Neural cell (in vitro differentiated cells): ENCODE results near the gene LDLRAD4. TPM values are rescaled to one million over a fixed set of nuclear protein-coding genes. Genes with fewer than 3 reads are reported as not detected.

Source experiments
- H2AFZ ChIP-seq: fragments of 200-600, 300-800 bp; sonication (generic), shearing (Covaris generic); 2 replicates; pipeline ENCODE4 v1.6.0; 2014; ENCODE audit warnings: low read depth, mild to moderate bottlenecking, antibody characterized with exemption, low read length, moderate library complexity
- H3F3A ChIP-seq: fragments of 200-600 bp; shearing (Covaris generic); 2 replicates; pipeline ENCODE4 v1.6.1; 2016; ENCODE audit warnings: mild to moderate bottlenecking, moderate library complexity, mixed read lengths, antibody characterized with exemption, low read length; ENCODE audit not compliant: insufficient read depth, poor library complexity, severe bottlenecking
- H3K27ac ChIP-seq: fragments of 200-600, 300-800 bp; sonication (generic), shearing (Covaris generic); 2 replicates; pipeline ENCODE4 v1.5.1; 2014; ENCODE audit warnings: mild to moderate bottlenecking, low read length, moderate library complexity
- H3K27me3 ChIP-seq: fragments of 300-800, 200-600 bp; sonication (generic), shearing (Covaris generic); 2 replicates; pipeline ENCODE4 v1.6.0; 2014; ENCODE audit warnings: mild to moderate bottlenecking, low read depth, low read length, moderate library complexity; ENCODE audit not compliant: insufficient read depth
- H3K36me3 ChIP-seq: fragments of 300-800, 200-600 bp; sonication (generic), shearing (Covaris generic); 2 replicates; pipeline ENCODE4 v1.5.1; 2014; ENCODE audit warnings: mild to moderate bottlenecking, antibody characterized with exemption, low read length, moderate library complexity; ENCODE audit not compliant: insufficient read depth
- H3K4me2 ChIP-seq: fragments of 300-800, 200-600 bp; sonication (generic), shearing (Covaris generic); 2 replicates; pipeline ENCODE4 v1.6.0; 2014; ENCODE audit warnings: mild to moderate bottlenecking, low read length
- H3K4me3 ChIP-seq: fragments of 300-800, 200-600 bp; sonication (generic), shearing (Covaris generic); 2 replicates; pipeline ENCODE4 v1.5.1; 2014; ENCODE audit warnings: mild to moderate bottlenecking, low read length, moderate library complexity
- H3K79me2 ChIP-seq: fragments of 200-600 bp; shearing (Covaris generic); replicated peaks from 2 replicates; pipeline ENCODE4 v1.6.0; 2014; ENCODE audit warnings: mild to moderate bottlenecking, low read length, moderate library complexity; ENCODE audit not compliant: insufficient read depth
- H3K9ac ChIP-seq: fragments of 300-800, 200-600 bp; sonication (generic), shearing (Covaris generic); 2 replicates; pipeline ENCODE4 v1.6.1; 2016; ENCODE audit warnings: mild to moderate bottlenecking, low read length, mixed read lengths
- H3K9me2 ChIP-seq: fragments of 200-600 bp; shearing (Covaris generic); 2 replicates; pipeline ENCODE4 v1.6.1; 2016; ENCODE audit warnings: mild to moderate bottlenecking, low read length, mixed read lengths; ENCODE audit not compliant: insufficient read depth
- H3K9me3 ChIP-seq: fragments of 200-600, 300-800 bp; sonication (generic), shearing (Covaris generic); 2 replicates; pipeline ENCODE4 v1.6.1; 2016; ENCODE audit warnings: mild to moderate bottlenecking, mixed run types, low read length, moderate library complexity, mixed read lengths
- H4K20me1 ChIP-seq: fragments of 200-600 bp; shearing (Covaris generic); 2 replicates; pipeline ENCODE4 v1.6.1; 2016; ENCODE audit warnings: mild to moderate bottlenecking, mixed run types; ENCODE audit not compliant: insufficient read depth
- EZH2 ChIP-seq: fragments of 200-600, 300-800 bp; shearing (Covaris generic), sonication (generic); IDR thresholded peaks from 2 replicates; pipeline ENCODE4 v1.6.1; 2014; ENCODE audit warnings: antibody characterized with exemption, low read length, borderline replicate concordance, mild to moderate bottlenecking; ENCODE audit not compliant: insufficient read depth, poor library complexity, severe bottlenecking
- MXI1 ChIP-seq: fragments of 450-650 bp; conservative IDR thresholded peaks from 2 replicates; pipeline ENCODE4 v1.6.1; 2014; ENCODE audit warnings: antibody characterized with exemption, mild to moderate bottlenecking; ENCODE audit not compliant: poor library complexity, severe bottlenecking
- POLR2AphosphoS5 ChIP-seq: IDR thresholded peaks from 2 replicates; pipeline ENCODE4 v1.6.1; 2012
- RAD21 ChIP-seq: fragments of 450-650 bp; conservative IDR thresholded peaks from 2 replicates; pipeline ENCODE4 v1.6.1; 2014; ENCODE audit warnings: antibody characterized with exemption, mild to moderate bottlenecking, moderate library complexity
- SMC3 ChIP-seq: fragments of 450-650 bp; conservative IDR thresholded peaks from 2 replicates; pipeline ENCODE4 v1.6.1; 2014; ENCODE audit warnings: antibody characterized with exemption, mild to moderate bottlenecking, moderate library complexity; ENCODE audit not compliant: poor library complexity
- polyA plus RNA-seq: library from polyadenylated mRNA; depleted of rRNA; stranded (reverse); fragments of >200 nt; gene quantifications from 2 replicates; pipeline ENCODE4 v1.2.3, GENCODE V29; 2014
- TF ChIP-seq, protein P1 (sequence below): fragments of 450-650 bp; IDR thresholded peaks from 2 replicates; pipeline ENCODE4 v1.5.1; 2014; ENCODE audit warnings: antibody characterized with exemption, mild to moderate bottlenecking, moderate library complexity; ENCODE audit not compliant: poor library complexity, severe bottlenecking

Gene LDLRAD4
- polyA plus RNA-seq, 1 donor from 2014 or later = 3.7 TPM

DNA sequence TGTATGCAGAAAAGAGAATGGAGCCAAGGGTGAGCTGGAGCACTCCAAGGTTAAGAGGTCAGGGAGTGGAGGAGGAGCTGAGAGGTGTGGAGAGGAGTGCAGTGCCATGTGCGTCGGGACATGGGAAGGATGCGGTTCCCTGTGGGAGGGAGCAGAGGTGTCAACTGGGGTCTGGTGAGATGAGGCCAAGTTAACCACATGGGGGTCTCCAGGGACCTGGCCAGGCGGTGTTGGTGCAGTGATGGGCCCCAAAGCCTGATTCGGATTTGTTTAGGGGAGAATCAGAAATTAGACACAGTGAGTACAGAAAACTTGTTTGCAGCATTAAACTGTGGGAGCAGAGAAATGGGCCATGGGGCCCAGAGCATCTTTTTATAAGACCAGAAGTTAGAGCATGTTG lies 210.5 kb downstream of the LDLRAD4 start:
- TF ChIP-seq MXI1 = no peak
- Histone ChIP-seq H3K4me2 (no peak overlapping the region), H3K36me3 (no peaks in the 10 kb centered on the region), H3K9me3 (no peaks in the 10 kb centered on the region), H3K27me3 (no peaks in the 10 kb centered on the region), H3F3A (no peaks in the 10 kb centered on the region), H3K4me3 (no peak overlapping the region), H3K79me2 (no peaks in the 10 kb centered on the region), H2AFZ (no peak overlapping the region), H3K9me2 (no peaks in the 10 kb centered on the region), H3K9ac (no peak overlapping the region), H4K20me1 (no peaks in the 10 kb centered on the region), H3K27ac (no peak overlapping the region)

DNA sequence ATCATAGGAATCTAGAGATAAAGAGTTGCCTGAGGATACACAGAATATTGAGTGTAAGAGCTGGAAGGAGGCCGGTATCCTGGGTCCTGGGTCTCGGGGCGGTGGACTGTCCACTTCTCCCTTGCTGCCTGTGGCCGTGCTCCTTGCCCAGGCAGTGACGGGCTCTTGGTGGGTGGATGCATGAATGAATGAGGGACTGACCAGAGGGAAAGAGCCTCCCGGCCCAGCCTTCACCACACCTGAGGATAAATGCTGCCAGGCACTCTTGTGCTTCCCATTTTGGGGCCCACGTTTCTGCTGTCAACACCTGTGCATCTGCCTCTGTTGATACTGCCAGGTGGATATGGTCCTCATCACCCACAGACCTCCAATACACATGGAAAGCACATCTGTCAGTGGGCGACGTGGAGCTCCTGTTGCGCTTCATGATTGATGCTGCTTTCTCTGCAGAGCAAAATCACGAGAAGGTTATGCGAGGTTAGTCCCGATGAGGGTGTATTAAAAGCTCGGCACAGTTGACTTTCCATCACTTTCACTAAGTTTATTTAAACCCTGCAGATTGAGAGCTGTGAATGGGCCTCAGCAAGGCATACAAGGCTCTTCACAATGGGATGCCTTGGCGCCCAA lies 211.4 kb downstream of the LDLRAD4 start:
- Histone ChIP-seq H3K9ac (no peak overlapping the region), H2AFZ (no peak overlapping the region), H3K79me2 (no peaks in the 10 kb centered on the region), H3K36me3 (no peaks in the 10 kb centered on the region), H3K27ac (no peak overlapping the region), H3K27me3 (no peaks in the 10 kb centered on the region), H3K4me2 (no peak overlapping the region), H4K20me1 (no peaks in the 10 kb centered on the region), H3K9me2 (no peaks in the 10 kb centered on the region), H3F3A (no peaks in the 10 kb centered on the region), H3K4me3 (no peak overlapping the region), H3K9me3 (no peaks in the 10 kb centered on the region)
- no peak for TF ChIP-seq POLR2AphosphoS5
- TF ChIP-seq SMC3 = no peak
- no peak for TF ChIP-seq MXI1
- TF ChIP-seq, protein P1, sequence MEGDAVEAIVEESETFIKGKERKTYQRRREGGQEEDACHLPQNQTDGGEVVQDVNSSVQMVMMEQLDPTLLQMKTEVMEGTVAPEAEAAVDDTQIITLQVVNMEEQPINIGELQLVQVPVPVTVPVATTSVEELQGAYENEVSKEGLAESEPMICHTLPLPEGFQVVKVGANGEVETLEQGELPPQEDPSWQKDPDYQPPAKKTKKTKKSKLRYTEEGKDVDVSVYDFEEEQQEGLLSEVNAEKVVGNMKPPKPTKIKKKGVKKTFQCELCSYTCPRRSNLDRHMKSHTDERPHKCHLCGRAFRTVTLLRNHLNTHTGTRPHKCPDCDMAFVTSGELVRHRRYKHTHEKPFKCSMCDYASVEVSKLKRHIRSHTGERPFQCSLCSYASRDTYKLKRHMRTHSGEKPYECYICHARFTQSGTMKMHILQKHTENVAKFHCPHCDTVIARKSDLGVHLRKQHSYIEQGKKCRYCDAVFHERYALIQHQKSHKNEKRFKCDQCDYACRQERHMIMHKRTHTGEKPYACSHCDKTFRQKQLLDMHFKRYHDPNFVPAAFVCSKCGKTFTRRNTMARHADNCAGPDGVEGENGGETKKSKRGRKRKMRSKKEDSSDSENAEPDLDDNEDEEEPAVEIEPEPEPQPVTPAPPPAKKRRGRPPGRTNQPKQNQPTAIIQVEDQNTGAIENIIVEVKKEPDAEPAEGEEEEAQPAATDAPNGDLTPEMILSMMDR = no peak

DNA sequence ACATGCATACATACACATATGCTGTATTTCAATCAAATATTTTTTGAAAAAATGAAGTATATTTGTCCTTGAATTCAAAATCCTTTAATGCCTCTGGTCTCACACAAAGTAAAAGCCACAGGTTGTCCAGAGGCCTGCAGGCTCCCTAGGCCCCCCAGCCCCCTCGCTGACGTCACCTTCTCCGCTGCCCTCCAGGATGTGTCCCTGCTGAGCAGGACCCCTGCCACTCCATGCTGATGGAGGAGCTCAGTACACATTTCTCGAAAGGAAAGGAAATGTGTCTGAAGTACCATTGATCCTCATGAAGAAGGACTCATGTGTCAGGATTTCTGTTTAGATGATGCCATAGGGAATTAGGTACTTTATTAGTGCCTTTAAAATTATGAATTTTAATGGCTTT lies 212.1 kb downstream of the LDLRAD4 start:
- no peaks in the 10 kb centered on the region for H3K79me2 ChIP-seq
- no peak overlapping the region for H2AFZ ChIP-seq
- no peaks in the 10 kb centered on the region for H3F3A ChIP-seq
- no peak overlapping the region for H3K27ac ChIP-seq
- no peak overlapping the region for H3K9ac ChIP-seq
- no peaks in the 10 kb centered on the region for H4K20me1 ChIP-seq
- no peak overlapping the region for H3K4me2 ChIP-seq
- no peaks in the 10 kb centered on the region for H3K27me3 ChIP-seq
- TF ChIP-seq, protein P1 = no peak
- no peak for TF ChIP-seq EZH2
- TF ChIP-seq MXI1 = no peak
- no peak for TF ChIP-seq RAD21
- no peaks in the 10 kb centered on the region for H3K9me2 ChIP-seq
- no peaks in the 10 kb centered on the region for H3K36me3 ChIP-seq
- no peak overlapping the region for H3K4me3 ChIP-seq
- no peaks in the 10 kb centered on the region for H3K9me3 ChIP-seq
